Transverse colon (tissue), 4 donors: ENCODE data around the gene TRAF6. TPM values are rescaled to one million over a fixed set of nuclear protein-coding genes. Genes with fewer than 3 reads are reported as not detected.

Experiments used
- DNase-seq: peaks from one replicate; pipeline ENCODE4 v3.0.0-alpha.2; 2019
- H3K27ac ChIP-seq, 4 donors: fragments of 200-600 bp; sonication (generic); 2 replicates each; pipeline ENCODE4 v1.5.1; 2016 to 2018; ENCODE audit warnings: inconsistent platforms in 4 of 4
- H3K27me3 ChIP-seq: fragments of 200-600 bp; sonication (generic); 2 replicates; pipeline ENCODE4 v1.5.1; 2017; ENCODE audit warnings: inconsistent platforms
- H3K36me3 ChIP-seq, 4 donors: fragments of 200-600 bp; sonication (generic); 2 replicates each; pipeline ENCODE4 v1.5.1; 2017 to 2019; ENCODE audit warnings: inconsistent platforms in 4 of 4
- H3K4me1 ChIP-seq, 4 donors: fragments of 200-600 bp; sonication (generic); 2 replicates each; pipeline ENCODE4 v1.5.1; 2017 to 2020; ENCODE audit warnings: inconsistent platforms in 4 of 4
- H3K4me3 ChIP-seq, 4 donors: fragments of 200-600 bp; sonication (generic); 1 replicate in 1 of 4; 2 replicates in 3 of 4; pipeline versions ENCODE4 v1.5.1 to v1.6.1; 2017 to 2019; ENCODE audit warnings: inconsistent platforms in 4 of 4
- H3K9me3 ChIP-seq, 2 donors: fragments of 200-600 bp; sonication (generic); 2 replicates each; pipeline ENCODE4 v1.5.1; 2017 to 2019; ENCODE audit warnings: inconsistent platforms in 2 of 2
- CTCF ChIP-seq, 5 experiments: fragments of 200-600 bp in 3 of 5; fragments of 450-650 bp in 2 of 5; sonication (generic) in 3 of 5; IDR thresholded peaks; 1 replicate in 2 of 5; 2 replicates in 3 of 5; pipeline ENCODE4 v1.5.1; 2016 to 2017; ENCODE audit warnings: antibody characterized with exemption in 5 of 5, inconsistent platforms in 3 of 5, mild to moderate bottlenecking in 2 of 5, moderate library complexity in 1 of 5
- EP300 ChIP-seq: sonication (generic); formaldehyde crosslinking; IDR thresholded peaks from one replicate; pipeline ENCODE4 v1.6.1; 2017; ENCODE audit warnings: antibody characterized with exemption, low read depth
- POLR2A ChIP-seq: fragments of 450-650 bp; IDR thresholded peaks from one replicate; pipeline ENCODE4 v1.6.1; 2016; ENCODE audit warnings: antibody characterized with exemption, mild to moderate bottlenecking, moderate library complexity
- POLR2AphosphoS5 ChIP-seq, 3 donors: sonication (generic); formaldehyde crosslinking; IDR thresholded peaks; one replicate each; pipeline ENCODE4 v1.6.1; 2016; ENCODE audit warnings: antibody characterized with exemption in 3 of 3
- WGBS, 2 donors: methylation state at CpG; one replicate each; pipeline ENCODE4 v1.1.5; 2018; ENCODE audit warnings: low coverage in 1 of 2; 5-methylcytosine and 5-hydroxymethylcytosine counted together
- in situ Hi-C, 4 donors: fragments of 200-750 bp; cut with MboI; loops; one replicate each; pipeline versions ENCODE4 v1.15.0 to v1.15.1; 2017; ENCODE audit warnings: low sequenced_read_pairs in 3 of 4, low pct_ligation_motif_present in 1 of 4, low pct_unique_long_range_greater_than_20kb in 1 of 4
- intact Hi-C: fragments of 100-400 bp; cut with DNase I; formaldehyde crosslinking; loops from one replicate; pipeline ENCODE4 v1.15.1; 2023; ENCODE audit warnings: low total_unique reads
- total RNA-seq, 4 donors: library from RNA; depleted of rRNA; stranded (reverse); fragments of >200 nt; gene quantifications; one replicate each; pipeline ENCODE4 v1.1.0, GENCODE V29; 2016

Gene TRAF6
- total RNA-seq, 4 donors from 2014 or later = 0.80 to 16.4 (median 10.4) TPM

GRCh38 chr11:36453678-36454077 lies 56.4 kb downstream of the TRAF6 start:
- no peak for DNase-seq

GRCh38 chr11:36452961-36453360 lies 57.1 kb downstream of the TRAF6 start:
- TF ChIP-seq POLR2AphosphoS5 (IDR thresholded peaks at IDR 0.05) = no peak
- no peak for TF ChIP-seq EP300
- TF ChIP-seq CTCF (IDR thresholded peaks at IDR 0.05) = no peak
- no peak for TF ChIP-seq POLR2A
- in situ Hi-C loops (no loop called here), intact Hi-C loops (no loop called here)
- Histone ChIP-seq H3K4me3 (no peak overlapping the region), H3K4me1 (peaks cover 5 to 52% (median 29%) of the 10 kb centered on the region in 4 donors), H3K27ac (peak overlapping the region in 2 of 4 donors; percentile 21 to 46), H3K9me3 (no peaks in the 10 kb centered on the region), H3K36me3 (peaks cover 0 to 7% (median 2%) of the 10 kb centered on the region in 4 donors), H3K27me3 (no peaks in the 10 kb centered on the region)
- no peak for DNase-seq
- WGBS, 2 donors = 0 to 39% methylated on average over 1 of the region's 1 CpG

More at GRCh38 chr11:36453678-36454077, 56.4 kb downstream of the TRAF6 start:
- H3K9me3 ChIP-seq = no peaks in the 10 kb centered on the region
- H3K4me1 ChIP-seq = peaks cover 5 to 52% (median 29%) of the 10 kb centered on the region in 4 donors
- H3K27me3 ChIP-seq = no peaks in the 10 kb centered on the region
- WGBS, 2 donors = 40 to 51% methylated on average over 1 to 3 of the region's 3 CpGs
- in situ Hi-C loops (no loop called here), intact Hi-C loops (no loop called here)
- peaks cover 0 to 7% (median 2%) of the 10 kb centered on the region in 4 donors for H3K36me3 ChIP-seq
- H3K4me3 ChIP-seq = no peak overlapping the region
- TF ChIP-seq CTCF (IDR thresholded peaks at IDR 0.05) (no peak), POLR2A (no peak), EP300 (no peak), POLR2AphosphoS5 (IDR thresholded peaks at IDR 0.05) (no peak)
- peak overlapping the region in 1 of 4 donors; percentile 2 for H3K27ac ChIP-seq

GRCh38 chr11:36452236-36452940 lies 57.7 kb downstream of the TRAF6 start:
- Histone ChIP-seq H3K4me1 (peaks cover 5 to 52% (median 29%) of the 10 kb centered on the region in 4 donors), H3K9me3 (no peaks in the 10 kb centered on the region), H3K27ac (peak overlapping the region in 3 of 4 donors; percentile 9 to 46 (median 21)), H3K27me3 (no peaks in the 10 kb centered on the region), H3K4me3 (no peak overlapping the region), H3K36me3 (peaks cover 0 to 7% (median 2%) of the 10 kb centered on the region in 4 donors)
- DNase-seq = no peak
- in situ Hi-C loops (no loop called here), intact Hi-C loops (no loop called here)
- TF ChIP-seq CTCF (IDR thresholded peaks at IDR 0.05) (no peak), POLR2A (no peak), POLR2AphosphoS5 (IDR thresholded peaks at IDR 0.05) (no peak)
- 40 to 62% methylated on average over 1 to 5 of the region's 5 CpGs for WGBS, 2 donors

GRCh38 chr11:36451681-36452080 lies 58.4 kb downstream of the TRAF6 start:
- Histone ChIP-seq H3K4me1 (peaks cover 5 to 52% (median 29%) of the 10 kb centered on the region in 4 donors), H3K27me3 (no peaks in the 10 kb centered on the region), H3K4me3 (no peak overlapping the region), H3K9me3 (no peaks in the 10 kb centered on the region), H3K27ac (no peak overlapping the region), H3K36me3 (peaks cover 0 to 10% (median 2%) of the 10 kb centered on the region in 4 donors)
- no peak for TF ChIP-seq EP300
- no peak for TF ChIP-seq CTCF (IDR thresholded peaks at IDR 0.05)
- no peak for TF ChIP-seq POLR2AphosphoS5 (IDR thresholded peaks at IDR 0.05)
- TF ChIP-seq POLR2A = no peak
- 100% methylated on average over 1 of the region's 1 CpG for WGBS, 2 donors
- intact Hi-C loops (no loop called here), in situ Hi-C loops (no loop called here)
- DNase-seq = no peak
